ENCODE measurements around the gene AGAP1.

AGAP1 gene

DNA sequence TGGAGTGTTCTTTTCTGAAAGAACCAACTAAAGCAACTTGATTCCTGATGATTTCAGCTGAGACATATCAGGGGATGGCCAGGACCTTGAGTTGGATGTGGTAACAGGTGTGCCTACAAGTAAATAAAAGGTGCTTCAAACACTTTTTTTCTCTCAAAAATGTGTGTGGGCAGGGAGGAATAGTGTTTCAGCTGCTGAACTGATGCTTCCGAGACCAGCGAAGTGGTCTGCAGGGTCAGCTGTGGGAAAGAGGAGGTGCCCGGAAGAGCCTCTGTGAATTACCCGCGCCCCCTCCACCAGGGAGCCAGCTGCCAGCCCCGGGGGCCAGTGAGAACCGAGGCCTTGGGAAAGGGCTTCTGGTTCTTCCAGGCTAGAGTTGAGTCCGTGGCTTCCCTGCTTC, 425.0 kb downstream of the AGAP1 start:
- DNase-seq (ENCODE audit: low read depth in 2 of 2): no peak

DNA sequence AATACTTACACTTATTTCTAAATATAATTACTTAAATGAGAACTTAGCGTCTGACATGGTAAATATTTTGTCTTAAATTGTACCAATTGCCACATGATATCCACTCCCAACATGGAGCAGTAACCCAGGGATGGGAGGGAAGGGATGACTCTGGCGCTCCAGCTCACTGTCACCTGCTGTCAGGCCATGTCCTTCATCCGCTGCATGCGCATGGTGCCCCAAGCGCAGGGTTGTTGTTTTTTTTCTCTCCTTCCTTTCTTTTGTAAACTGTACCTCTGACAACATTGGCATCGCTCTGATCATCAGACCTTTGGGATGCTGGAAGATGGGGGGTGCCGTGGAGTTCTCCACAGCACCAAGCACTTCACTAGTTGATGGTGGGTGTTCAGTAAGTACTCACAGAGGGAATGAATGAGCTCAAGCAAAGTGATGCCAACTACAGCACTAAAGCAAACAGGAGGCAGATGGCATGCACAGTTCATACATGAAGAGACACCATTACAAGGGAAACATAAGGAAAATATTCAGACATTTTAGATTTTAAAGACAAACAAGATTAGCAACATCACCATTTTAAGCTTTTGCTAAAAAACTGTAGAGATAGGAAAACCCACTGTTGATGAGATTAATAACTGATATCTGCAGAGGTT, 426.5 kb downstream of the AGAP1 start:
- no peak for DNase-seq (ENCODE audit: low read depth in 2 of 2)

DNA sequence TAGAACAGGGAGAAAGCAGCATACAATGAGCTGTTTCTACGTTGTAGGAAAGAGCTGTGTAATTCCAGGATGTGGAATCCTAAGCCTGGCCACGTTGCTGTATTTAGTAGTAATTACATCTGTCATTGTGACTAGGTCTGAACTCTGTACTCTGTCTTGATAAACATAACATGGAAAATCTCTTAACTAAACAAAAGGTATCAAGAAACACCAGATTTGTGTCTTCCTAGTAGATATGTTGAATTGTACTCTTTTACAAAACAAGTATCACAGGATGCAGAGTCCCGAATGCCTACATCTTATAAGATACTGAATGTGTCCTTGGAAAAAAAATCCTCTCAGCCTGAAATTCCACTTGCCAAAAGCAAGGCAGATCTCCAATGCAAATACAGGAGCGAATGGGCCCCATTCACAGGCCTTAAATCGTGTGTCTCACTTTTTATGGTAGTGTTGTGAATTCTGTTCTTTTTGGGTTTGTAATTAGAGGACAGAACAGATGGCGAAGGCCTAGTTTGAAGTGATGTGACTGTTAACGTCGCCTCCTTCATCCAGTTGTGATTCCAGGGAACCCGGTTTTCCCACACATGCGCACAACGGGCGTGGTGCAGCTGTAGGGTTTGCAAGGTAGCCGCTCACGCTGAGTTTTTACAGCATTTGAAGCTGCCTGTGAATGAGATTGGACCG, 427.8 kb downstream of the AGAP1 start:
- no peak for DNase-seq (ENCODE audit: low read depth in 2 of 2)

DNA sequence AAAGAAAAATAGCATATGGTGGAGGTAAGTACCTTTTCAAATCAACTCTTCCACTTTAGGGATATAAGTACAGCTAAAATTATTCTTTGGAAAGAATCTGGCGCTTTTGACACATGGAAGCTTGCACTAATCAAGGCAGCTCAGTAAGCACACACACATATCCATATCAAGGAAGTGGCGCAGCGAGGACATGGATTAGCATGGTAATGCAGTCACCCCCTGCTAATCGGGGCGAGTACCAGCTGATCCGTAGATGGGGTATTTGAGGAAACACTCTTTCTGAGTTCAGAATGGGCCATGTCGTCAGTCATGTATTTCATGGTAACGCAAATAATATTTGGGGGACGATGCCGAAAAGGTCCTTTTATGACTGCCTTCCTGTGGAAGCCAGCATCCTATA, 429.0 kb downstream of the AGAP1 start:
- no peak for DNase-seq (ENCODE audit: low read depth in 2 of 2)

DNA sequence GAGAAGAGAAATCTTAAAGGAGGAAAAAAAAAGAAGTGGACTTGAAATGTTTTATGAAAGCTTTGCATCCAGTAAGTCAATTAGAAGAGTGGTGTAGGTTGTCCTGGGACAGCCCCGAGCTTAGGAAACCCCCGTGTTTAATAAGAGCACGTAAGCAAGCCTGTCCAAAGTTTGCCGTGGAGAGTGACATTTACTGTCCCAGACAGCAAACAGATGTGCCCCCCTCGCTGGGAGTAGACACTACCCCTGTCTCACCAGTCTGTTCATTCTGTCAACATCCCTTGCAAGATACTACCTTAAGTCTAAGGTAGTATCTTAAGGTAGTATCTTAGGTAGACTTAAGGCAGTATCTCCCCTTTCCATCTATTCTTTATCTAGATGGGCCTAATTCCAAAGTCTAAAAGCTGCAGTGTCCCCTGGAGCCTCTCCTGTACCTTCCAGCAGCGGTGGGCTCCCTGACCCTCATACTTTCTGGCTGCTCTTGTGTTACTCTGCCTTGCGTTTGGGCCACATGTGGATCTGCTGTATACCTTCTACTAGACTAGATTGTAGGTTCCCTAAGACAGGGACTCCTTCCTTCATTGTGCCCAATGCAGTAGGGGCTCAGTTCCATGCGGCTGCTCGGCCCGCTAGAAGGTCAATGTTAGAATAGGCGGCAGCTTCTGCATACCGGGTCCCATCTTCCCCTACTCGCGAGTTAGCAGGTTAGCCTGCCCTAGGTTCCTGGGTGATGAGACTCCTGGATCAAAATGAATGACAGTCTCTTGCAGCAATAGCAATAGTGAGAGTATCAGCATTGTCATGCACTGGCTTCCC, 430.2 kb downstream of the AGAP1 start:
- no peak for DNase-seq (ENCODE audit: low read depth in 2 of 2)

DNA sequence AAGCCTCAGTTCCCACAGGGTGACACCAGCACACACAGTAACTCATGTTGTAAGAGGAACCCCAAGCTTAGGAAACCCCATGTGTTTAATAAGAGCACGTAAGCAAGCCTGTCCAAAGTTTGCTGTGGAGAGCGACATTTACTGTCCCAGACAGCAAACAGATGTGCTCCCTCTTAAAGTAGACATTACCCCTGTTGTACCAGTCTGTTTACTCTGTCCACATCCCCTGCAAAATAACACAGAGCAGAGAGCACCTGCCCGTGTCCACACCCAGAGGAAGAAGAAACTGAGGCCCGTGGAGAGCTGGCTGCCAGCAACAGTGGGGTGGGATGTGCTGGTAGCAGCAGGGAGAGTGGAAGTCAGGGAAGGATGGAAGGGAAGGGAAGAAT, 430.8 kb downstream of the AGAP1 start:
- DNase-seq (ENCODE audit: low read depth in 2 of 2): no peak

DNA sequence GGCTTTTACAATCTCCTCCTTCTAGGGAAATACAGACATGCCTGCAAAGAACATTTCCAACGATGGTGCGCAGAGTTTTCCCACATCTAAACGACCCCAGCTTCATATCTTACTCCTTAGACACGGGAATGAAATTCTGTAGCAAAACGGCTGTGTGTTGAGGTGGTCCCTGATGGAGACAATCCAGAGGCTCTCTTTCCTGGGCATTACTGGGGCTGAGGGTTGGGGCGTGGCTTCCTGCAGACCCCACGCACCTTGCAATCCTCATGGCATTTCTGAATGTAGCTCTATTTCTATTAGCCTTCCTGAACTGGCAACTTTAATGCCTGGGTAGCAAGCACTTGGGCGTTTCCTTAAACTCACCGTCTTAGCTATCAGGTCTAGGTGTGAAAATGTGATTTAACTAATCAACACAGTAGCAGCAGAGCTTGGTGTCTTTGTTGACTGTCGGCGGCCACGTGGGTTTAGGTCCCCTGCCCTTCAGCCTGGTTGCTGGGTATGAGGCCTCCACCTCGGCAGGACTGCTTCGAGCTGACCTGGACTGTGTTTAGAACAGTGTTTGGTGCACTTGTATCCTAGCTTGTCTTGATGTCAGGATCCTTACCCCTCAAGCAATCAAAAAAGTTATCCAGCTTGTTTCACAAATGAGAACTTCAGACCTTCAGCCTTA, 431.5 kb downstream of the AGAP1 start:
- DNase-seq (ENCODE audit: low read depth in 2 of 2): no peak

DNA sequence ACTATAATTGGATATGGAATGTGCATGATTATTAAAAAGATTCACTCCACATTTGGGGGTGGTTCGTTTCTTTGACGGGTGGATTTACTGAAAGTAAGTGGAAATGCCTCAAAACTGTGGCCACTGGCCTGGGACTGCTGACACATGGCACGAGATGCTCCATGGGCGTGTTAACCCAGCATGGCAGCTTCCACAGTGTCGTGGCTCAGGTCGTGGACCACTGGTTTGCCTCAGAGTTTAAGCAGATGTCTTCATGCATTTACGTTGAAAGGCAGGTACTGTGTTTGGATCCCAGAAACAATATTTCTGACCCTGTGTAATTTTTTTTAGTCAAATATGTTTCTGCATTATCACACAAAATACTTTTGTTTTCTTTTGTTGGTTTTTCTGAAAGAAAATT, 432.4 kb downstream of the AGAP1 start:
- DNase-seq (ENCODE audit: low read depth in 2 of 2): no peak

DNA sequence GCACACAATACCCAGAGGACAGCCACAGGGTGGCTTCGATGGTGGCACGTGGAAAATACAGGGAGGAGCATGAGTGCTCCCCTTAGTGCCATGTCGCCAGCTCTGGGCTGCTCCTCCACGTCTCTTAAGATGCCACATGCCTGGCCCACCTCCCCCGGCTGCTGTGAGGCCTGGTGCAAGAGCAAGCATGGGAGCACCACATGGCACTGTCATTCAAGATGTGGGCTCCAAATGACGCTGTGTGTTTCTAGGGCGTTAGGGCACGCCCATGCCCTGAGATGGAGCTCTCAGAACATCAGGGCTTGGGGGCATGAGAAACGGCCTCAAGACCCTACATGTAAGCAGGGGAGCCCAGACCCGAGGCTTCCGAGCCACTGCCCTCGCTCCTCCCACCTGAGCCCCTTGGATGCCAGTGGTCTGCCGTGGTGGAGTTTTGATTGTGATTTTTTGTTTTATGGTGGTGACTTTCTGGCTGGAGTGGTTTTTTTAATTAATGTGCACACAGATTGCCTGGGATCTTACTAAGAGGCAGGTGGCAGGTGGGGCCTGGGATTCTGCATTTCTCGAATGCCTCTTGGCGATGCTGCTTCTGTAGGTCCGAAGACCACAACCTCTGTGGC, 435.0 kb downstream of the AGAP1 start:
- DNase-seq (ENCODE audit: low read depth in 2 of 2): no peak

DNA sequence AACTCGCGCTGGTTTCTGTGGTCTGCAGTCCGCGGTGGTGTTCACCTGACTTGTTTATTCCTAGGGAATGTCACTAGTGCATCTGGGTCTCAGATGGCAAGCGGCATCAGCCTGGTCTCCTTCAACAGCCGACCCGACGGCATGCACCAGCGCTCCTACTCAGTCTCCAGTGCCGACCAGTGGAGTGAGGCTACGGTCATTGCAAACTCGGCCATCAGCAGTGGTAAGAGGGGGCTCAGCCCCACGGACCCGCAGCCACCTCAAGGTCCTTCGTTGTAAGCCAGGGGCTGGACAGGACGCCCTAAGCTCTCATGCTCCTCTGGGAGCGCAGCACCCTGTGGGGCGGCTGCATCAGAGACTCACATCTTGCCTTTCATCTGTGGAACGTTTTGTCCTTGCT, 436.9 kb downstream of the AGAP1 start:
- no peak for DNase-seq (ENCODE audit: low read depth in 2 of 2)

DNA sequence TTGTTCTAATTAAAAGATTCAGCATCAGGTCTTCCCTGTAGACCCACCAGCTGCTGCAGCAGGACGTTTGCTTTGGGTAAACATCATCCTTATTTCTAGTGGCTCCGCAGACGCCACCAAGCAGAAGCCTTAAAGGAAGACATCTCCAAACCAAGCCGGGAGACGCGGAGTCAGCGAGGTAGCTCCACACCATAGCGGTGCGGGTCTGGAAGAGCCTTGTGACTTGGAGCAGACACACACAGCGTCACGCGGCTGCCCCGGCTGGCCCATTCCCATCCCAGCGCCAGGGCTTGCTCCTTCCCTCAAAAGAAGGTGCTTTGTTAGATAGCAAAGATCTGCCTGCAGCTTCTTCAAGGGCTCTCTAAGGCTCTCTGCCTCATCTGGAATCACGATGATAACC, 437.8 kb downstream of the AGAP1 start:
- no peak for DNase-seq (ENCODE audit: low read depth in 2 of 2)

DNA sequence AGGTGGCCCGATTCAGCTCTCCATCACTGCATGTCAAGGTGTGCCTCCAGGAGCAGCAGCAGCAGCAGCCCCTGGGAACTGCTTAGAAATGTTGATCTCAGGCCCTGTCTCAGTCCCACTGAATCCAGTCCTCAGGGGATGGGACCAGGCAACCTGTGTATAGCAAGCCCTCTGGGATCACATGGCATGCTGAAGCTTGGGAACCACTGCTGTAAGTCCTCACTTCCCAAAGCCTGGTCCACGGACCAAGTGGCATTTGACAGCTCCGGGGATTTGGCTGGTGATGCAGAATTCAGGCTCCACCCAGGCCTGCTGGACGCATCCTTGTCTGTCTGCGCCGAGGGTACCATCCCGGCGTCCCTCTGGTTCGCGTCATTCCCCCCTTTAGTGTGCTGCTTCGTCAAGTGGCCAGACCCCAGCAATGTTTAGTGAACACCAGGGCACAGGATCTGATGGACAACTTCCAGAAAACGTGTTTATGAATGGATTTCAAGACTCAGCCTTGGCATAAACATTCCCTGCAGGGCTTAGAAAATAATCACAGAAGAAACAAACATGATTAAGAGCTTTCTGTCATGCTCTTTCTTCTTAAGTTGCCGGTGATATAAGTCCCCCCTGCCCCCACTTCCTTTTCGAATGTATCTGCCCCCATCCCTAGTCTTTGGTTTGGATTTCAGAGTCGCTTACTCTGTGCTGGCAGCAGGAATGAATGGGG, 440.4 kb downstream of the AGAP1 start:
- DNase-seq (ENCODE audit: low read depth in 2 of 2): no peak

DNA sequence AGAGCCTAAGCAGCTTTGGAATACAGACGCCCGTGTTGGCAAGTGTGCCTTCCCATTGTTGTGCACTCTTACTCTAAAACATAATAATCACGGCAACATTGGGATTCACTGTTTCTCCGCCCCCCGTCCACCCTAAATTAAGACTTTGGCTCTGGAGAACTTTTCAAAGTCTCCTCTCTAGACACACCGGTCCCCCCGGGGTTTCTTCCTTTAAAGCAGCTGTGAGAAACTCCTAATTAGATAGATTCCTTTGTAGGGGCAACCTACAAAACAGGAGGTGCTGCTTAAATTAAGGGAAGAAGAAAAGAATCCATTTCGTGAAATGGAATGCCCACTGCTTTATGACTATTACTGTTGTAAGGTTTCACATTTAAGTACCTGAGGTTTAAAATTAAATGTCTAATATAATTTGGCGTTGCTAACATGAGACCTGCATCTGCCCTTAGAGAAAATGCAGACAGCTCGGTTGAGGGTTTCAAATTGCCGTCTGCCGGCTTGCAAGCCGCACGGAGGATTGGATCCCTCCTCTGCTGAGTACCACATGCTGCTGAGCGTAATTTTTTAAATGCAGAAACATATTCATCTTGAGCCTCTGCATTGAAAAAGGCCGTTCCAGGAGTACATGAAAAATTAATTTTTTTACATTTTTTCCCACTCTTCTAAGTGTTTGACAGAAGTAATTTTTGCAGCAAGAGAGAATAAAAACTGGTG, 441.1 kb downstream of the AGAP1 start:
- DNase-seq (ENCODE audit: low read depth in 2 of 2): no peak

DNA sequence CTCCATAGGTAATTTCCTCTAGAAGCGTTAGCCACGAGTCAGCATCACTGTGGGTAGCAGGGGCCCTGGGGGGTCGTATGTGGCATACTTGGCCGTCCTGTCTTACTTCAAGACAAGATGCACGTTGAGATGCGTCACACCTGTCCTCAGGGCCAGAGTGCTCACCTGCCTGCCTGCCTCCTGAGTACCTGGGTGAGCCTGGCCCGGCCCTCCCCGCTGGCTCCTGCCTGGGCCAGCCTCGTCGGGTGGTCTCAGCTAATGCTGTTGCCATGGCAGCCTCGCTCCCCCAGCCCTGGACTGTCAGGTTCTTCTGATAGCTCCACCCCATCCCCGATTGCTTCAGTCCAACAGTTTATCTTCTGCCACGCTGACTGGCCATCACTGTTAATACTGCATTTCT, 441.9 kb downstream of the AGAP1 start:
- no peak for DNase-seq (ENCODE audit: low read depth in 2 of 2)

DNA sequence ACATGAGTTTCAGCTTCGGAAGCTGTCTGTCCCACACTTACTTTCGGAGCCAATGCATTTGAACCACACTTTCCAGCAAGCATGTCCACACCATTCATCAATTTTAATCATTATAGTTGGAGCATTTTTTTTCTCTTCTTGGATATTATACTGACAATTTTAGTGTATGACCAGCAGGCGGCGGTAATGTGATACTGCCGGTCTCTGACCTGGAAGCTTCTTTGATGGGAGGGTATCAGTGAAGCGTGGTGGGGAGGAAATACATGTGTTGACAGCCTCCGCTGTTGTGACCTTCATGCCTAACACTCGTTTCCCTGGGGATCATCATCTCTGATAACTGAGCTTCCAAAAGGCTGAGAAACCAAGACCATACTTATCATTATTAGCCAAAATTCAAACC, 442.6 kb downstream of the AGAP1 start:
- no peak for DNase-seq (ENCODE audit: low read depth in 2 of 2)

DNA sequence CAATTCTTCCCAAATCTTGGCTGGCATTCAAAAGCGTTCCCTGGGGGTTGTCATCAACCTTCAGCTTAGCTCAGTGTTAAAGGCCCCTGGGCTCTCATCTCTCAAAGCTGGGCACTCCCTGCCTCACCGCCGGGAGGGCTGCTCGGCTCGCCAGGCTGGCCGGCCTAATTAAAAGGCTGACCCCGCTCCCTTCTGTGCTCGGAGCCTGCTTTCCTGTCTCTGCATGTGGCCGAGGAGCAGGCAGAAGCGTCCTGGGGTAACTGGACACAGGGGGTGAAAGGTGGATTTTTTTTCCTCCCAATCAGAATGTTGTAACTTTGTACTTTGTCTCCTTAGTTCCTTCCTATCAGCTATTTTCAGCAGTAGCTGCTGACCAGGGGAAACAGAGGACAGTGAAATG, 443.2 kb downstream of the AGAP1 start:
- no peak for DNase-seq (ENCODE audit: low read depth in 2 of 2)

DNA sequence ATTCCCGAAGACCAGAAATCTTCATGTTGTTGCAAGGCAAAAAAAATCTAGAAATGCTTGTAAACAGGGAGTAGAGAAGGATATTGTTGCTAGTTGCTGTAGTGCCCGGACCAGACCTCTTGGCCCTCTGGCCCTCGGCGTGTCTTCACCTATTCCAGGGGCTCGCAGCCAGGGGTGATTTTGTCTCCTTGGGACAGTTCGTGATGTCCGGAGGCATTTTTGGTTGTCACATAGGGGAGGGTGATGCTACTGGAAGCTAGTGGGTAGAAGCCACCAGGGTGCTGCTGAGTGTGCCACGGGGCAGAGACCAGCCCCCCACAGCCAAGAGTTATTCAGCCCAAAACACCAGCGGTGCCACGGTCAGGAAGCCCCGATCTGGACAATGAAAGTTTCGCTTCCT, 443.7 kb downstream of the AGAP1 start:
- no peak for DNase-seq (ENCODE audit: low read depth in 2 of 2)

DNA sequence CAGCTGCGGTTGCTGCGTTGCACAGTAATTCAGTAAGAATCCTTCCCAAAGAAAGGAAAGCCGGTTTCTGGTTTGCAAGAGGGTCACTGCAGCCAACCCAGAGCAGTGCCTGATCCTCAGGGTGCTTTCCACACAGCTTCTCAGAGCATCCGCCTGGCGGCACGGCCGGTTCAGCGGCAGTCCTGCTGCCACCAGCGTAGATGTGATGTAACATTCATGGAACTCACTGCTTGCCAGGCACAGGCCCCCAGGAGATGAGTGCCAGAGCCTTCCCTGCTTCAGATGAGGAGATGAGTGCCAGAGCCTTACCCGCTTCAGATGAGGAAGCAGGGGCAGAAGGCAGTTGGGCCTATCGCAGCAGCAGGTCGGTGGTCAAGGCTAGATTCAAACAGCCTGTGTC, 444.1 kb downstream of the AGAP1 start:
- DNase-seq (ENCODE audit: low read depth in 2 of 2): no peak

DNA sequence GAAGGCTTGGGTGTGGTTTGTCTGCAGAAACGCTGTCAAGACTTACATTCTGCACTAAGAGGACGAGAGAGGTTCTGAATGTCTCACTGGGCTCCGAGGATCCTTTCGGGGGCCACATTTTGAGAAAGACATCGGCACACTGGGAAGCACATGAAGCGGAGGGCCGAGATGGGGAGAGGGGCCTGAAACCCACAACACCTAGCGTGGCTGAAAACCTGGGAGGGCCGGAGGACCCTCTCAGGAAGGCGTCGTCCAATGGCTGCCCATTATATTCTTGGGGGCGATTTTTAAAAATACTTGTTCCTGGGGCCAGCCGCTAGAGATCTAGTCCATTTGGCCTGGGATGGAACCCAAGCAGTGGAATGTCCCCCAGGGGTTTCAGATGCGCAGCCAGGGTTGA, 444.8 kb downstream of the AGAP1 start:
- no peak for DNase-seq (ENCODE audit: low read depth in 2 of 2)

DNA sequence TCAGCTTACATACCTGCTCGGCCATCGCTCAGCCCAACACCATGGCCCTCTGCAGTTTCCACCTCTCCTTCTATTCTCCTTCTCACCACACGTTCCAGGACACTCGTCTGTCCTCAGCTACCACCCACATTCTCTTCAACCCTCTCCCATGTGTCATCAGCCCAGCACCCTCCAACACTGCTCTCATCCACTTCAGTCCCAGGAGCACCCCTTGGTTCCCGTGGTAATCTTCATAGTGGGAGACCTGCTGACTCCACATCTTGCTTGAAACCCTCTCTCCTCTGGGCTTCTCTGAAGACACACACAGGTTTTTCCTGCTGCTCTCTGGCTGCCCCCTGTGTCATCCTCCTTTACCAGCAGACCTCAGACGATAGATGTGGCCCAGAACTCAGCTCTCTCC, 445.6 kb downstream of the AGAP1 start:
- DNase-seq (ENCODE audit: low read depth in 2 of 2): no peak

DNA sequence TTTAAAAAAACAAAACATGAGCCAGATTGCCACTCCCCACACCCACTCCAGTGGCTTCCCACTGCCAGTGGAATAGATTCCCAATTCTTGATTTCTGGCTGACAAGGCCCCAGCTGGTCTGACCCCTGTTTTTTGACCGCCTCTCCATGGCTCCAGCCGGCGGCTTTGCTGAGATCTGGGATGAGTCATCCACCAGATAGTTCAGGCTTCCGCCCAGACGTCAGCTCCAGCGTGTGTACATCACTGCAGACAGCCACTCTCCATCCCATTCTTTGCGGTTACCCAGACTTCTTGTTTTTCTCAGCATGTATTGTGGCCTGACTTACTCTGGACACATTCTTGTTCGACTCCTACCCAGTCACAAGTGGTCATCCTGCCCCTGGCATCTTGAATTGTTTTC, 446.5 kb downstream of the AGAP1 start:
- DNase-seq (ENCODE audit: low read depth in 2 of 2): no peak
